ENCODE measurements around the gene RSAD1. TPM values are rescaled to one million over a fixed set of nuclear protein-coding genes. Genes with fewer than 3 reads are reported as not detected.
"Not testable (repeated sequence)": the region's sequence is repeated elsewhere in the genome, so short reads cannot be mapped to it uniquely, and the experiment has no call there.

RSAD1 gene
- polyA plus RNA-seq, 3 donors, result 52.7 to 62.3 (median 58.9) TPM

DNA sequence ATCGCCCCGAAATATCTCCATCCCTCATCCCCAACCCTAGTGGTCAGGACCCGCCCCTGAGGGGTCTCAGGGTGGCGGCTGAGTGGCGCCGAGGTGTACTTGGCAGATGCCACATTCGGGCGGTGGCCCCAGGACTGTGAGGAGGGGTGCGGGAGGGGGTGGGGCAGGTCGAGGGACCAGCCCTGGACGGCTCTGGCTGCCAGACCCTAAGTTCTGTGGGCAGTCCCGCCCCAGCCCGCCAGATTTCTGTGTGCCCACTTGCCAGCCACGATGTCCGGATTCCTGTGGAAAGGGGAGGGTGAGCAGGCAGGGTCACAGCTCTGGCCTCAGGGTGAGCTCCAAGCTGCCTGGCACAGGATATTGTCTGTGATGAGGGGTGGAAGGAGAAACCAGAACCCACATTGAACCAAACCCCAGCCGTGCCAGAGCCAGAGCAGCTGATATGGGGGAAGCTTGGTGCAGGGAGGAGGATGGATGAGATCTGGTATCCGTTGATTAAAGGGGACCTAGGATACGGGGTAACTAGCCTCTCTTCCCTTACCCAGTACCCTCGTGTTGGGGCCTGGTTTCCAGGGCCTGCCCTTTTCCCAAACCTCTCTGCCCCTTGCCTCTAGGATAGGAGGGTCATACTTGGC is 8.9 kb upstream of the RSAD1 start:
- DNase-seq, result no peak

DNA sequence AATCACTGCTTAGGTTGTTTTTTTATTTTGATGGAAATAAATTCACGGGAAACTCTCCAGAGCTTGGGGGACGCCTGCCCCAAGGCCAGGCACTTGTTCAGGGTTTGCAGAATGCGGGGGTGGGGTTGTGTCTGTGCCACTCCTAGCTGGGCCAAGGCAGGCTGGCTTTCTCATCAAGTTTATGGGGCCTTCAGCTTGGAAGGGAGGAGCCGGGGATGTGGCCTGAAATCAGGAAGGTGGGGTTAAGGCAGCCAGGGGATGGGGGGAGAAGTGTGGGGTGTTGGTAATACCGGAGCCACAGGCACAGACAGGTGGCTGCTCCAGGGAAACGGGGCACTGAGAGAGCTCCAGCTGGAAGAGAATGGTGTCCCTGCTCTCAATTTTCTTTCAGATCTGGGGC is 8.2 kb upstream of the RSAD1 start:
- no peak for DNase-seq

DNA sequence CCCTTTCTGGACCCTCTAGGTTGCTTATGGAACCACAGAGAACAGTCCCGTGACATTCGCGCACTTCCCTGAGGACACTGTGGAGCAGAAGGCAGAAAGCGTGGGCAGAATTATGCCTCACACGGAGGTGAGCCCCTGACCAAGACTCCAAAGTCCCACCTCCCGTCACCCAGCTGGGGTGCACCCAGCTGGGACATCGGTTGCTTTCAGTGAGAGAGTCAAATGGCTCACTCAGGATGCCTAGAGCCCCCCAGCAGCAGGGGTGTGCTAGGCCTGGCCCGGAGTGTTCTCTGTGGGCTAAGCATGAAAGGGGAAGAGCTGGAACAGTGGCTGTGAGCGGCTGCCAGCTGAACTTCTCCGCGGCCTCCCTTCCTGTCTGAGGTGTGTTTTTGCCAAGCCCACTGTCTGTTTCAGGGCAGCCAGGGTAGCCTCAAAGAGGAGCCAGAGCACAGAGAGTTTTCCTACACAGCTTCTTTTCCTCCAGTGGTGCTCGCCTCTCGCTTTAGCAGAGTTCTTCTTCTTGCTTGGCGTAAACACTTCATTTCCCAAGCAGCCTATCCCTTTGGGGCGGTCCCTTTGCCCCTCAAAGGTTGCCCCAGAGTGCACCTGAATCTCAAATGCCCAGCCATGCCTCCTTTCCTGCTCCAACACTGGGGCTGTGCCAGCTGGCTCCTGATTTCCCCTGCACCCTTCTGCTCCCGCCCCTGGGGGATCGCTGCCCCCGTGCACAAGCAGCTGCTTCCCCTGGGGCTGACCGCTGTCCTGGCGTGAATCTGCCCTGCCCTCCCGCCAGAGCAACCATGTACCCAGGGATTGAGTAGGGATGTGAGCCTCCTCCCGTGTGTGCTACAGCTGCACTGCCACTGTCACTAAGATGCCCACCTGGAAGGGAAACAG is 7.4 kb upstream of the RSAD1 start:
- no peak for DNase-seq

DNA sequence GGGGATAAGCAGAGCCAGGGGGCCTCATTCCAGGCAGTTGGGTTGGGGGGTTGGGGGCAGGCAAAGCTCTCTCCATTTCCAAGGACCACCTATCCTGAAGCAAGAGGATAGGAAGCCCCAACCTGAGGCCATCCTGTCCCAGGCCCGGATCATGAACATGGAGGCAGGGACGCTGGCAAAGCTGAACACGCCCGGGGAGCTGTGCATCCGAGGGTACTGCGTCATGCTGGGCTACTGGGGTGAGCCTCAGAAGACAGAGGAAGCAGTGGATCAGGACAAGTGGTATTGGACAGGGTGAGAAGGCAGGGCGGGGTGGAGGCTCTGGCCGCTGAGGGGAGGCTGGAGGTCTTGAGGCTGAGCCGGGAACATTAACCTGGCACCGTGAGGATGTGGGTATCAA is 6.4 kb upstream of the RSAD1 start:
- no peak for DNase-seq

DNA sequence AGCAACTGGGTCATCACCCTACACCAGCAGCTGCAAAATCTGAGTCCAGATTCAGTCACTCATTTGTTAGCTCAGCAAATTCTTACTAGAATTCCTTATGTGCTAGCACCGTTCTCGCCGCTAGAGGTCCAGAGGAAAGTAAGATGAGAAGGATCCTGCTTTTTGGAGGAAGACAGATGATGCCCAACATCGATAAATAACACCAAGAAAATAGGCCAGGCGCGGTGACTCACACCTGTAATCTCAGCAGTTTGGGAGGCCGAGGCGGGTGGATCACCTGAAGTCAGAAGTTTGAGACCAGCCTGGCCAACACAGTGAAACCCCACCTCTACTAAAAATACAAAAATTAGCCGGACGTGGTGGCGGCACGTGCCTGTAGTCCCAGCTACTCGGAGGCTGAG is 5.9 kb upstream of the RSAD1 start:
- DNase-seq, result not testable (repeated sequence)

DNA sequence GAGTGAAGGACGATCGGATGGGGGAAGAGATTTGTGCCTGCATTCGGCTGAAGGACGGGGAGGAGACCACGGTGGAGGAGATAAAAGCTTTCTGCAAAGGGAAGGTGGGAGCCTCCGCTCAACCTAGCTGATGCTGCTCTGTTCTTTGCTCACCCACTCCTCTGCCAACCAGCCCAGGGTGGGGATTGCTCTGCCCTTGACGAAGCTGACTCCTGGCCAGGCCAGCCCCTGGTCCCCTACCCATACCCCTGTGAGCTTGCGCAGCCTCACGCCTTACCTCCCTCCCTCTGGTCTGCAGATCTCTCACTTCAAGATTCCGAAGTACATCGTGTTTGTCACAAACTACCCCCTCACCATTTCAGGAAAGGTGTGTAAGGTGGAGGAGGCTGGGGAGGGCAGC is 4.8 kb upstream of the RSAD1 start:
- DNase-seq, result no peak

DNA sequence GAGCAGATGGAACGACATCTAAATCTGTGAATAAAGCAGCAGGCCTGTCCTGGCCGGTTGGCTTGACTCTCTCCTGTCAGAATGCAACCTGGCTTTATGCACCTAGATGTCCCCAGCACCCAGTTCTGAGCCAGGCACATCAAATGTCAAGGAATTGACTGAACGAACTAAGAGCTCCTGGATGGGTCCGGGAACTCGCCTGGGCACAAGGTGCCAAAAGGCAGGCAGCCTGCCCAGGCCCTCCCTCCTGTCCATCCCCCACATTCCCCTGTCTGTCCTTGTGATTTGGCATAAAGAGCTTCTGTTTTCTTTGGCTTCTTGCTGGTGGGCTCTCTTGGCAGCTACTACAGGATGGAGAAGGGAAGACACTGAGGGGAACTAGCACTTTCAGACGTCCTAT is 4.1 kb upstream of the RSAD1 start:
- DNase-seq, result no peak

DNA sequence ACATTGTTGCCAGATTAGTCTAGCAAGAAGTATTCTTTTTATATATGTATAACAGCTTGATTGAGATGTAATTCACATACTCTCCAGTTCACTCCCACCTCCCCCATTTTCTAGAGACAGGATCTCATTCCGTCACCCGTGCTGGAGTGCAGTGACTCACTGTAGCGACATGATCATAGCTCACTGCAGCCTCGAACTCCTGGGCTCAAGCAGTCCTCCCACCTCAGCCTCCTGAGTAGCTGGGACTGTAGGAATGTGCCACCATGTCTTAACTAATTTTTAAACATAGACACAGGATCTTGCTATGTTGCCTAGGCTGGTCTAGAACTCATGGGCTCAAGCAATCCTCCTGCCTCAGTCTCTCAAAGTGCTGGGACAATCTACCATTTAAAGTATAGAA is 3.3 kb upstream of the RSAD1 start:
- DNase-seq, result no peak

DNA sequence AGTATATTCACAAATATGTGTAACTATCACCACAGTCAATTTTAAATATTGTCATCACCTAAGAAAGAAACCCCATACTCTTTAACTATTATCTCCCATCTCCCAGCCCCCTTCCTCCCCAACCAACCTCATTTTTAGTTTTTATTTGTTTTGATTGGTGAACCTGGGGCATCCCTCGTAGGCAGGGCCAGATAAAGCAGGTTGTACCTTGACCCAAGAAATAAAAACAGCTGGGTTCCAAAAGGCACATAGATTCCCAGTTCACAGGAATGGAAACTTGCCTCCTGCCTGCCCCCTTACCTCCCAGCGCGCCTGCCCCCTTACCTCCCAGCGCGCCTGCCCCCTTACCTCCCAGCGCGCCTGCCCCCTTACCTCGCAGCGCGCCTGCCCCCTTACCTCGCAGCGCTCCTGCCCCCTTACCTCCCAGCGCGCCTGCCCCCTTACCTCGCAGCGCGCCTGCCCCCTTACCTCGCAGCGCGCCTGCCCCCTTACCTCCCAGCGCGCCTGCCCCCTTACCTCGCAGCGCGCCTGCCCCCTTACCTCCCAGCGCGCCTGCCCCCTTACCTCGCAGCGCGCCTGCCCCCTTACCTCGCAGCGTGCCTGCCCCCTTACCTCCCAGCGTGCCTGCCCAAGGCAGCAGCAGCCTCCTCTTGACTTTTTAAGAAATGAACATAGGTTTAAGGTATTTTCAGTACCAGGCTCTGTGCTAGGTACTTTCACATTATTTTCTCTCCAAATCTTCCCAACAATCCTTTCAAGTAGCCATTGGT is 2.7 kb upstream of the RSAD1 start:
- not testable (repeated sequence) for DNase-seq

DNA sequence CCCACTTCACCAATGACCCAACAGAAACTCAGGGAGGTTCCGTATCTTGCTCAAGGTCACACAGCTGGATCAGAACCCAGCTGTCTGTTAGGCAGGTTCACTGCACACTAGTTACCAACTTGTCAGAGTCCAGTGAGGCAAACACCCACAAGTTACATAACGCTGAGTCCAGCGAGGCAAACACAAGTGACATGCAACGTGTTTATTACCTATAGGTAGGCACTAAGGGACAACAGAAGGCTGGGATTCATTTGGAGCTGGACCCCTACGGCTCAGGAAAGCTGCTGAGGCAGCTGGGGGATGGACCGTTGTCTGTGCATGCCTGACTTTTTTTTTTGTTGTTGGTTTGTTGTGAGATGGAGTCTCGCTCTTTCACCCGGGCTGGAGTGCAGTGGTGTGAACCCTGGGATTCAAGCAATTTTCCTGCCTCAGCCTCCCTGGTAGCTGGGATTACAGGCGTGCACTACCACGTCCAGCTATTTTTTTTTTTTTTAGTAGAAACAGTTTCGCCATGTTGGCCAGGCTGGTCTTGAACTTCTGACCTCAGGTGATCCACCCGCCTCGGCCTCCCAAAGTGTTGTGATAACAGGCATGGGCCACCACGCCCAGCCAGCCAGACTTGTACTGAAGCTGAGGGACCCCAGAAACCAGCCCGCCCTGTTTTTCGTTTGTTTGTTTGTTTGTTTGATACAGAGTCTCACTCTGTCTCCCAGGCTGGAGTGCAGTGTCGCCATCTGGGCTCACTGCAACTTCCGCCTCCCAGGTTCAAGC is 1.9 kb upstream of the RSAD1 start:
- no peak for DNase-seq

DNA sequence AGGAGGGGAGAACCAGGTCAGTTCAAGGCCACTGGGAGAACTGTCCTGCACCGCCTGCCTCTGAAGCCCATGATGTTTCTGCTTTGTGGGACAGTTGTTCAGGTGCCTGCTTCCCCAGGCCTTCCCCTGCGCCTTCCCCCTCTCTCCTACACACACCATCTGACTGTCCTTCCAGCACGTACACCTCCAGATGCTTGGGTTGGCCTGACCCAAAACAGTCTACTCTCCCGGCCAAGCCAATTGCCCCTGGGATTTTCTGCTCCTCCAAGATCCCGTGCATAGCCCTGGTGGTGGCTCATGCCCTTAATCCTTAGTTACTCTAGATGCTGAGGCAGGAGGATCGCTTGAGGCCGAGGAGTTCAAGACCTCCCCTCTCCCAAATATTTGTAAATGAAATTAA is 684 bp upstream of the RSAD1 start:
- DNase-seq, result no peak

DNA sequence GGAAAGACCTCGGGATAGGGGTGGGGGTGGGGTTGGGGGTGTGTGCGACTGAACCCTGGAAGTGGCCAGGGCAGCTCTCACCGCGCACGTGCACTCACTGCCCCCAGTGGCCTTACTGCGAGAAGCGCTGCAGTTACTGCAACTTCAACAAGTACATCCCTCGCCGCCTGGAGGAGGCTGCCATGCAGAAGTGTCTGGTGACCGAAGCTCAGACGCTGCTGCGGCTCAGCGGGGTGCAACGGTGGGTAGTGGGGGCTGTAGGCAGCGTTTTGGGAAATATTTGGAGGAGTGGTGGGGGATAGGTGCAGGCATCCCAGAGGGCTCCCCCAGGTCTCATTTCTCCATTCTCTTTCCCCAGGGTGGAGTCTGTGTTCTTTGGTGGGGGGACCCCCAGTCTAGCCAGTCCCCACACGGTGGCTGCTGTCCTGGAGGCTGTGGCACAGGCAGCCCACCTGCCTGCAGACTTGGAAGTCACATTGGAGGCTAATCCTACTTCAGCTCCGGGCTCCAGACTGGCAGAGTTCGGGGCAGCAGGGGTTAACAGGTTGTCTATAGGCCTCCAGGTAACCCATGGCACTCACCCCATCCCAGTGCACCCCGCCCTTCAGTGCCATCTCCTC is 972 bp downstream of the RSAD1 start:
- DNase-seq, result peak; percentile 85

DNA sequence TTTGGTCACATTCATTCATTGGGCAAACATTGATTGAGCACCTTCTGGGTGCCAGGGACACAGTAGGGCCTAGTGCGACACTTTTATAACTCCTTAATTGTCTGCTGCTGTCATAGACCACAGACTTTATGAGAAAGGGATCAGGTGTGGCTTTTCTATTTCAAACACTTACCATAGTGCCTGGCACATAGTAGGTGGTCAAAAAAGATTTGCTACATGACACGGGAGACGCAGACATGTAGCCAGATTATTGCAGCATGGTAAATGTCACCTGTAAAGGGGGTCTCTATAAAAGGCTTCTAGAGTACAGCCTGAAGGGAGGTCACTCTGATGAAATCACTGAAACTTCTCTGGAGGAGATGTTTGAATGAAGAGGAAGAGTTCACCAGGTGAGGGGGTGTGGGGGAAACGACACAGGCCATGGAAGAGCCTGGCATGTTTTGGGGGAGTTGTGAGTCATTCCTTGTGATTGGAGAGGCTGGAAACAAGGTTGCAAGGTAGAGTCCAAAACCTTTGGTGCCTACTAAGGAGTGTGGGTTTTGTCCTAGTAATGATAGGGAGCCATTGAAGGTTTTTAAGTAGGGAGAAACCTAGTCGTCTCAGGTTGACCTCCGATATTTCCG is 1.6 kb downstream of the RSAD1 start:
- no peak for DNase-seq

DNA sequence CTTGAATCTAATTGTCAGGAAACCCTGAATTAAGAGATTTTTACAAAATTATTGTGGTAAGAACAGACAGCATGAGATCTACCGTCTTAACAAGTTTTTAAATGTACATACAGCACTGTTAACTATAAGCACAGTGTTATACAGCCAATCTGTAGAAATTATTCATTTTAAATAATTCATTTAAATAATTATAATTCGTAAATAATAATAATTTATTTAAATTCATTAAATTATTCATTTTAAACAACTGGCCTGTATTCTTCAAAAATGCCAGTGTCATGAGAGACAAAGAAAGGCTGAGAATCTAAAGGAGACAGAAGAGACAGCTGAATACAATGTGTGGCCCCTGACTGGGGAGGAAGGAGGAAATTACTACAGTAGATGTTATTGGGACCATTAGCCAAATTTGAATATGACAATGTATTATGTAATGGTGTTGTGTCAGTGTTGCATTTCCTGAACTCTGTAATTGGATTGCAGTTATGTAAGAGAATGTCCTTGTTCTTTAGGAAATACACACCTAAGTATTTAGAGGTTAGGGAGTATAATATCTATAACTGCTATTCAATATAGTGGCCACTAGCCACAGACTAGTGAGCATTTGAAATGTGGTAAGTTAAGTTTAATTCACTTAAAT is 2.3 kb downstream of the RSAD1 start:
- no peak for DNase-seq

DNA sequence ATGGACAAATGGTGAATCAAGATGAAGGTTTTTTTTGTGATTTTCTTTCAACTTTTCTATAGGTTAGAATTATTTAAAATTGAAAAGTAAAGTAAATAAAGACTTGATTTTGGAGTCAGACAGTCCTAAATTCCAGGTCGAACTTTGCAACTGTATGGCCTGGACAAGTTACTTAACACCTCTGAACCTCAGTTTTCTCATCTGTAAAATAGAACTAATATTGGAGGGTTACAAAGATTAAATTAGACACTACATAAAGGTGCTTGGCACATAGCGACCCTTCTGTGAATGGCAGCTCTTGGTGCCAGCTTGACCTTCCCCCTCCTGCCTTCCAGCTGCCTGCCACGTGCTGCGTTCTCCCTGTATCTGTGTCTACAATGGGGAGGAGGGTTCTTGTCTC is 3.0 kb downstream of the RSAD1 start:
- DNase-seq, result no peak

DNA sequence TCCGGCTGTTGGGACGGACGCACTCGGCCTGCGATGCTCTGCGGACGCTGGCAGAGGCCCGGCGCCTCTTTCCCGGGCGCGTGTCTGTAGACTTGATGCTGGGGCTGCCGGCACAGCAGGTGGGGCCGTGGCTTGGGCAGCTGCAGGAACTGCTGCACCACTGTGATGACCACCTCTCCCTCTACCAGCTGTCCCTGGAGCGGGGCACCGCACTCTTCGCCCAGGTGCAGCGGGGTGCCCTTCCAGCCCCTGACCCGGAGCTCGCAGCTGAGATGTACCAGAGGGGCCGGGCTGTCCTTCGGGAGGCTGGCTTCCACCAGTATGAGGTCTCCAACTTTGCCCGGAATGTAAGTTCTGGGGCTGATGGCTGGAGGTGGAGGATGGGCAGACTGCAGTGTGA is 3.5 kb downstream of the RSAD1 start:
- no peak for DNase-seq

DNA sequence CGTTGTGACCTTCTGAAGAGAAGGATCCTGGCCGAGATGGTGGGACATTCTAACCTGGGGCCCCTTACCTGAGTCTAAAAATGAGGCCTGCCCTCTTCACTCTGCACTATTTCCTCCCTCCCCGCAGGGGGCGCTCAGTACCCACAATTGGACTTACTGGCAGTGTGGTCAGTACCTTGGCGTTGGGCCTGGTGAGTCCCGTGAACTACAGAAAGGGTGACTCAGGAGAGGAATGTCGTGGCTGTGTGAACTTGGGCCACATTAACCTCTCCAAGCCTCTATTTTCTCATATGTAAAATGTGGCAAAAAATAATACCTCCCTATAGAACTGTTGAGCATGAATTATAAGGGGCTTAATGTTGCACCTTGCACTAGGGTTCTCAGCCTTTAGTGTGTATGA is 3.9 kb downstream of the RSAD1 start:
- DNase-seq, result peak; percentile 88

DNA sequence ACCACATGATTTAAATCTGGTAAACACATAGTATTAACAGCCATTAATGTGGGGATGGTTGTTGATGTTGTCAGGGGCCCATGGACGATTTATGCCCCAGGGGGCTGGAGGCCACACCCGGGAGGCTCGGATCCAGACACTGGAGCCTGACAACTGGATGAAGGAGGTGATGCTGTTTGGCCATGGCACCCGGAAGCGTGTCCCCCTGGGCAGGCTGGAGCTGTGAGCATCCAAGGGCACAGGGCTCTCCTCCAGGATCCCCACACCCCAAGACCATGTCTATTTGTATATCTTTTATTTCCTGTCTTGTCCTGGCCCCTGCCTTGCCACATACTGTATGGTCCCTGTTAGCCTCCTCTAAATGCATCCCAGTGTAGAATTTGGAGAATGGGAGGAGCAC is 4.6 kb downstream of the RSAD1 start:
- DNase-seq, result no peak

DNA sequence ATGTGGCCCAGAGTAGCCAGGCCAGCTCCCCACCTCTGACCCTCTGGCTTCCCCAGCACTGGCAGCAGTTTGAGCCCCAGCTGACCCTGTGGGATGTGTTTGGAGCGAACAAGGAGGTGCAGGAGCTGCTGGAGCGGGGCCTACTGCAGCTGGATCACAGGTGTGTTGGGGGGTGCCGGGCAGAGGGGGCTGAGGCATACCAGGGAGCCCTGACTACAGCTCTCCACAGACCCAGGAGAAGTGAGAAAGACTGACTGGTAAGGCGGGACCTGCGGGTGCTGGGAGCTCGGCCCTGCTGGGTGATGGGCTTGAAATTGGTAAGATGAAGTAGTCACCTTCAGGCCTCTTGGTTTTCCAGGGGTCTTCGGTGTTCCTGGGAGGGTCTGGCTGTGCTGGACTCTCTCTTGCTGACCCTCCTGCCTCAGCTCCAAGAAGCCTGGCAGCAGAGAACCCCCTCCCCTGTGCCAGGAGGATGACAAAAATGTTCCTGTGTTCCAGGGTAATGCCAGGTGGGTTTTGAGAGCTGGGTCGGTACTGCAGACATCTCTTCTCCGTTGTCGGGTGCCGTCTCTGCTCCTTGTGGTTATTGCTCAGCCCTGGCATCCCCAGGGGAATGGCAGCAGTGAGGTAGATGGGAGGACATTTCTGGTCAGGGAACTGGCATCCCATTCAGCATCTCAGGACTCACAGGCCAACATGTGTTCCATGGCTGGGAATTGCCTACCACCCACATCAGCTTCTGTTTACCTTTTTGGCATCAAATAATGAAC is 5.9 kb downstream of the RSAD1 start:
- no peak for DNase-seq

All from renal pelvis (tissue), 4 donors.